ENCODE measurements around the gene ITGA11. TPM values are rescaled to one million over a fixed set of nuclear protein-coding genes. Genes with fewer than 3 reads are reported as not detected.

Gene ITGA11
- total RNA-seq, 1 donor from 2014 or later: 0.51 TPM

DNA sequence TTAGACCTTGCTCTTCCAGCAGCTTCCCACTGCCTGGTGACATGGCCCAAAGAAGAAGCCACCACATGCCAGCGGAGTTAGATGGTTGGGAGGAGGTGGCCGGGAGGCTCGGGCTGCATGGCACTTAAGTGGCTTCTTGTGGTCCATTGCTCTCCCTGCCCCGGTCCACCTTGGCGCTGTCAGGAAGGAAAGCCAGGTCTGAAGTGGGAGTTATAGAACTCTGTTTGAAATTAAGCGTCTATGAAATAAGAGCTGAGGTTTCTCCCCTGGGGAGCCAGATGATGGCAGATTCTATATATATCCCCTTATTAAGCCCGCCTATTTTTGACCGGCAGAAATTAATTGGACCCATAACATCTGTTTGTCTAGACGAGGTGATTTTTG is 61.2 kb downstream of the ITGA11 start:
- peaks cover 41% of the 10 kb centered on the region for H3K4me1 Mint-ChIP-seq
- H3K9me3 Mint-ChIP-seq: no peaks in the 10 kb centered on the region
- H3K36me3 Mint-ChIP-seq (ENCODE audit: low read depth): no peaks in the 10 kb centered on the region
- H3K4me3 Mint-ChIP-seq: no peak overlapping the region
- H3K27me3 Mint-ChIP-seq (ENCODE audit: low read depth): no peaks in the 10 kb centered on the region
- TF ChIP-seq, protein P1, sequence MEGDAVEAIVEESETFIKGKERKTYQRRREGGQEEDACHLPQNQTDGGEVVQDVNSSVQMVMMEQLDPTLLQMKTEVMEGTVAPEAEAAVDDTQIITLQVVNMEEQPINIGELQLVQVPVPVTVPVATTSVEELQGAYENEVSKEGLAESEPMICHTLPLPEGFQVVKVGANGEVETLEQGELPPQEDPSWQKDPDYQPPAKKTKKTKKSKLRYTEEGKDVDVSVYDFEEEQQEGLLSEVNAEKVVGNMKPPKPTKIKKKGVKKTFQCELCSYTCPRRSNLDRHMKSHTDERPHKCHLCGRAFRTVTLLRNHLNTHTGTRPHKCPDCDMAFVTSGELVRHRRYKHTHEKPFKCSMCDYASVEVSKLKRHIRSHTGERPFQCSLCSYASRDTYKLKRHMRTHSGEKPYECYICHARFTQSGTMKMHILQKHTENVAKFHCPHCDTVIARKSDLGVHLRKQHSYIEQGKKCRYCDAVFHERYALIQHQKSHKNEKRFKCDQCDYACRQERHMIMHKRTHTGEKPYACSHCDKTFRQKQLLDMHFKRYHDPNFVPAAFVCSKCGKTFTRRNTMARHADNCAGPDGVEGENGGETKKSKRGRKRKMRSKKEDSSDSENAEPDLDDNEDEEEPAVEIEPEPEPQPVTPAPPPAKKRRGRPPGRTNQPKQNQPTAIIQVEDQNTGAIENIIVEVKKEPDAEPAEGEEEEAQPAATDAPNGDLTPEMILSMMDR (conservative IDR thresholded peaks at IDR 0.05): no peak
- no peak for DNase-seq (ENCODE audit: low read depth, low spot score)
- no peak overlapping the region for H3K27ac Mint-ChIP-seq (ENCODE audit: unreplicated experiment)

DNA sequence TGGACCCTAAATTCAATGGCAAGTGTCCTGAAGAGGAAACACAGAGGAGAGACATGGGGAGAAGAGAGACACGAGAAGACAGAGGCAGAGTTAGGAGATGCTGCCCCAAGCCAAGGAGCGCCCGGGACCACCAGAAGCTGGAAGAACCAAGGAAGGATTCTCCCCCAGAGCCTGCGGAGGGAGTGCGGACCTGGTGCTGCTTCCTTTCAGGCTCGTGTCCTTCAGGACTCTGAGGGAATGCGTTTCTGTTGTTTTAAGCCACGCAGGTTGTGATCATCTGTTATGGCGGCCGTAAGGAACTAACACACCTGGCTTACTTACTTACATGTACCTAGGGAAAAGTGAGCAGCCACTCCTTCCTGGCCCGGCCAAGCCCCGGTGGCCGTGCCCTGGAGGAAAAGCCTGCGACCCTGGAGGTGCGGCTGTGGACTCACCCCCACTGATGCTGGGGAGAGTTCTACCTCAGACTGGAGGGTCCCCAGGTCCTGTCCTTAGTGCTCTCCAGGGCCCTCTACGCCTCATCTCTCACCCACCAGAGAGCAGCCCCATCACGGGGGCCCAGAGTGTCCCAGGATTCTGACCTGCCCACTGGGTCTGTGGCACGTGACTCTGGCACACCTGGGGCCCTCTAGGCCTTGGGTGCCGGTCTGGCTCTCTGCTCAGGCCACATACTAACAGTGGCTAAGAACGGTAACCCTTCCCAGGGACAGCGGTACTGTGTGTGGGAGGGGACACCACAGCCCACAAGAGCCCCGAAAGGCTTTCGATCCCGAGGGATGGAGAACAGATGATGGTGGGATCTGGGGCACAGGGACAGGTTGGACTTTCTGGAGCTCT is 61.8 kb downstream of the ITGA11 start:
- no peak for DNase-seq (ENCODE audit: low read depth, low spot score)
- H3K36me3 Mint-ChIP-seq (ENCODE audit: low read depth): no peaks in the 10 kb centered on the region
- H3K27ac Mint-ChIP-seq (ENCODE audit: unreplicated experiment): no peak overlapping the region
- H3K4me1 Mint-ChIP-seq: peaks cover 41% of the 10 kb centered on the region
- TF ChIP-seq, protein P1 (conservative IDR thresholded peaks at IDR 0.05): no peak
- H3K27me3 Mint-ChIP-seq (ENCODE audit: low read depth): no peaks in the 10 kb centered on the region
- H3K4me3 Mint-ChIP-seq: no peak overlapping the region
- no peaks in the 10 kb centered on the region for H3K9me3 Mint-ChIP-seq

DNA sequence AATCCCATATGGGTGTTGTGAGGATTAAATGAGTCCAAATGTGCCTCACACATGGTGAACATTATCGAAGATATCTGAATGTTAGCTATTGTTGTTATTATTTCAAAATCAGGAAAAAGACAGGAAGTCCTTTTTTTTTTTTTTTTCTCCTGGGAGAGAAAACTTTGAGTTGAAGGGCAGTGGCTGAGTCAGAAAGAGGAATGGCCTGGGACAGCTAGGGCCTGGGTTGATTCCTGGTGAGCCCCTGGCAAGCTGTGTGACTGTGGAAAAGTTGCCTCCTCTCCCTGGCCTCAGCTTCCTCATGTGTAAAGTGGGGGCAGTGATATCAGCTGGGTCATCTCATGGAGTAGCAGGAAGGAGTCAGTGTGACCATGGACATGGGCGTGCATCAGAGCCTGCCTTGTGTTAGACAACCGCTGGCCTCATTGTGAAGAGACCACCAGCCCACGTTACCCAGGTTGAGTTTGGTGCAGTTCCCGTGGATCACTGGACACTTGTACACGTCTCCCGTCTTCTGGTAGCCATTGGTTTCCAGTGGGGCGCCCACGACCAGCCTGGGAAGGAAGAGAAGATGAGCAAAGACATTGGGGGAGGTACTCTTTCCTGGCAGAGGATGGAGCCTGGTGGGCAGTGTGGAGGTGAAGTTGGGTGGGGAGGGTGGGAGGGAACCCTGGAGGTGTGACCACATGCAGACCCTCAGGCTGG is 63.1 kb downstream of the ITGA11 start:
- Mint-ChIP-seq H3K4me1 (peaks cover 33% of the 10 kb centered on the region), H3K27me3 (ENCODE audit: low read depth) (no peaks in the 10 kb centered on the region), H3K9me3 (no peaks in the 10 kb centered on the region), H3K27ac (ENCODE audit: unreplicated experiment) (no peak overlapping the region), H3K36me3 (ENCODE audit: low read depth) (no peaks in the 10 kb centered on the region), H3K4me3 (no peak overlapping the region)
- TF ChIP-seq, protein P1 (conservative IDR thresholded peaks at IDR 0.05): no peak
- DNase-seq (ENCODE audit: low read depth, low spot score): no peak

DNA sequence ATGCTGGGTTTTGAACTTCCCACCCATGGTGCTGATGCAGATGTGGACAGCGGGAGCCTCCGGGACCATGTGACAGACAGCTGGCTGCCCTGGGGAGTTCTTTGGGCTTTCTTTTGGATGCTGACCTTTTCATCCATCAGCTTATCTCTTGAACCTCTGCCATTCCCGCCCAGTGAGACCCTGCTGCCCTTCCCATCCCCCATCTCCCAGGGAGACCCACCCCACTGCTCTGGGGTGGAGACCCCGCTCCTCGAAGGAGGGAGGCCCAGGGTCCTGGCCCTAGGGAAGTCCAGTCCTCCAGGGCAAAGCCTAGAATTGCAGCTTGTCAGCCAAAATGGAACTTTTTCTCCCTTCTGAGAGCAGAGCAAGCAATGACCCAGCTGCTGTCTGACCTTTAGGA is 64.0 kb downstream of the ITGA11 start:
- TF ChIP-seq, protein P1 (conservative IDR thresholded peaks at IDR 0.05): no peak
- Mint-ChIP-seq H3K27ac (ENCODE audit: unreplicated experiment) (no peak overlapping the region), H3K27me3 (ENCODE audit: low read depth) (no peaks in the 10 kb centered on the region), H3K4me1 (peaks cover 27% of the 10 kb centered on the region), H3K36me3 (ENCODE audit: low read depth) (no peaks in the 10 kb centered on the region), H3K4me3 (no peak overlapping the region), H3K9me3 (no peaks in the 10 kb centered on the region)
- DNase-seq (ENCODE audit: low read depth, low spot score): no peak

DNA sequence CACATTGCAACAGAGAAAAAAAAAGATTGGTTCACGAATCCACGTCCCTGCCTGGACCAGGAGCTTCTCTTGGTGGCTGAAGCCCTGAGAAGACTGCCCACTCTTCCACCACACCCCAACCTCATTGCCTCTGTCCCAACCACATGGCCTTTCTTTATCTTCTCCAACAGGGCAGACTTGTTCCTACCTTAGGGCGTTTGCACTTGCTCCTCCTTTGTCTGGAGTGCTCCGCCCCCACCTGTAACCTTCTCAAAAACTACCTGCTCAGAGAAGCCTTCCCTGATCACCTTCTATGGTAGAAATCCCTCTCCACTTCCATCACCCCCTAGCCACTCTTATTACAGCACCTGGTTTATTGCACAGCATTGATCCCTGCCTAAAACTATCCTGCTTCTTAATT is 64.7 kb downstream of the ITGA11 start:
- H3K27me3 Mint-ChIP-seq (ENCODE audit: low read depth): no peaks in the 10 kb centered on the region
- peaks cover 27% of the 10 kb centered on the region for H3K4me1 Mint-ChIP-seq
- no peaks in the 10 kb centered on the region for H3K9me3 Mint-ChIP-seq
- peak overlapping the region; percentile 70 for H3K27ac Mint-ChIP-seq (ENCODE audit: unreplicated experiment)
- DNase-seq (ENCODE audit: low read depth, low spot score): no peak
- TF ChIP-seq, protein P1 (conservative IDR thresholded peaks at IDR 0.05): no peak
- H3K4me3 Mint-ChIP-seq: no peak overlapping the region
- no peaks in the 10 kb centered on the region for H3K36me3 Mint-ChIP-seq (ENCODE audit: low read depth)
